Kidney (tissue), 22 donors: Measurements from ENCODE around the gene KLK11. TPM values are rescaled to one million over a fixed set of nuclear protein-coding genes. Genes with fewer than 3 reads are reported as not detected.

Experiments used
- DNase-seq, 5 donors: peaks; one replicate each; pipeline ENCODE4 v3.0.0-alpha.2; 2013 to 2020
- FAIRE-seq: peaks from 2 replicates; lab custom pipeline; 2012; peaks lifted over from hg19 to GRCh38; lab: Jason Lieb, UNC
- H3K27ac ChIP-seq, 2 donors: one replicate each; pipeline ENCODE4 v1.7.0; 2013; ENCODE audit warnings: low read depth in 2 of 2, low read length in 2 of 2, inconsistent platforms in 1 of 2
- H3K27me3 ChIP-seq: one replicate; pipeline ENCODE4 v1.7.1; 2013; ENCODE audit warnings: low read length, inconsistent platforms; ENCODE audit not compliant: control insufficient read depth, insufficient read depth
- H3K36me3 ChIP-seq, 3 donors: one replicate each; pipeline versions ENCODE4 v1.7.0 to v1.7.1; 2013; ENCODE audit warnings: low read length in 3 of 3, control low read depth in 1 of 3, inconsistent platforms in 1 of 3; ENCODE audit not compliant: insufficient read depth in 3 of 3, control insufficient read depth in 2 of 3
- H3K4me1 ChIP-seq, 3 donors: one replicate each; pipeline versions ENCODE4 v1.7.0 to v1.7.1; 2013; ENCODE audit warnings: low read length in 3 of 3, inconsistent platforms in 1 of 3, low read depth in 1 of 3; ENCODE audit not compliant: control insufficient read depth in 2 of 3, insufficient read depth in 2 of 3
- H3K4me3 ChIP-seq, 3 donors: one replicate each; pipeline versions ENCODE4 v1.7.0 to v1.8.1; 2013; ENCODE audit warnings: low read length in 3 of 3, control low read depth in 1 of 3, inconsistent platforms in 1 of 3
- H3K9ac ChIP-seq, 3 donors: one replicate each; pipeline versions ENCODE4 v1.7.0 to v1.7.1; 2013; ENCODE audit warnings: low read length in 3 of 3, control low read depth in 1 of 3, inconsistent platforms in 1 of 3
- H3K9me3 ChIP-seq, 3 donors: one replicate each; pipeline versions ENCODE4 v1.7.0 to v1.7.1; 2013; ENCODE audit warnings: low read length in 3 of 3, control low read depth in 1 of 3, inconsistent platforms in 1 of 3; ENCODE audit not compliant: control insufficient read depth in 2 of 3, insufficient read depth in 1 of 3
- CTCF ChIP-seq: IDR thresholded peaks from 3 replicates; pipeline ENCODE4 v1.5.1; 2012; ENCODE audit warnings: mild to moderate bottlenecking, moderate library complexity, borderline replicate concordance; ENCODE audit not compliant: insufficient read depth; ENCODE audit errors: extremely low read depth
- intact Hi-C: fragments of 100-400 bp; cut with DNase I; formaldehyde crosslinking; loops from one replicate; pipeline ENCODE4 v1.11.1; 2022
- long read RNA-seq, 10 donors: library from polyadenylated mRNA in 1 of 10; unstranded in 1 of 10; transcript quantifications; one replicate each; pipeline ENCODE4 v2.0.0 and lab custom pipeline, GENCODE V29; 2021 to 2026
- polyA plus RNA-seq: library from polyadenylated mRNA; stranded (reverse); fragments of 350-450 nt; fragmentation: Illumina TruSeq; extraction: RNeasy Lipid Tissue Mini Kit (QIAGEN cat#74804); gene quantifications from one replicate; pipeline ENCODE4 v1.2.3, GENCODE V29; 2014; ENCODE audit warnings: low read depth, low replicate concordance; ENCODE audit not compliant: insufficient read depth
- total RNA-seq: library from RNA; stranded (reverse); fragmentation: NEBNext Ultra II Directional; extraction: Animal tissue kit (Norgen Biotek cat#: 25700); gene quantifications from one replicate; pipeline ENCODE4 v1.2.1, GENCODE V29; 2021
- donor health status: control.
- donor health status: control.
- donor health status: control.
- donor health status: control.
- donor health status: control.
- donor health status: DM: yes; HTN: yes; CAD: no.
- donor health status: Normal renal cell carcinoma (clear cell type).

Gene KLK11, protein sequence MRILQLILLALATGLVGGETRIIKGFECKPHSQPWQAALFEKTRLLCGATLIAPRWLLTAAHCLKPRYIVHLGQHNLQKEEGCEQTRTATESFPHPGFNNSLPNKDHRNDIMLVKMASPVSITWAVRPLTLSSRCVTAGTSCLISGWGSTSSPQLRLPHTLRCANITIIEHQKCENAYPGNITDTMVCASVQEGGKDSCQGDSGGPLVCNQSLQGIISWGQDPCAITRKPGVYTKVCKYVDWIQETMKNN
- total RNA-seq = 0.47 TPM
- polyA plus RNA-seq = not detected
- long read RNA-seq, donor 1 = 0 reads
- long read RNA-seq, donor 2 = 0 reads
- long read RNA-seq, donor 3 = 0 reads
- long read RNA-seq, donor 4 = 0 reads
- long read RNA-seq, donor 5 = 0 reads
- long read RNA-seq, donor 6 = 0 reads
- long read RNA-seq, donor 7, partial matches to known transcripts = 0 of 1 reads
- long read RNA-seq, donor 7, other reads (novel, unspliced or antisense) = 1 of 1 reads
- long read RNA-seq, donor 8 = 0 reads
- long read RNA-seq, donor 9 = 0 reads
- long read RNA-seq, donor 10 = 0 reads

DNA sequence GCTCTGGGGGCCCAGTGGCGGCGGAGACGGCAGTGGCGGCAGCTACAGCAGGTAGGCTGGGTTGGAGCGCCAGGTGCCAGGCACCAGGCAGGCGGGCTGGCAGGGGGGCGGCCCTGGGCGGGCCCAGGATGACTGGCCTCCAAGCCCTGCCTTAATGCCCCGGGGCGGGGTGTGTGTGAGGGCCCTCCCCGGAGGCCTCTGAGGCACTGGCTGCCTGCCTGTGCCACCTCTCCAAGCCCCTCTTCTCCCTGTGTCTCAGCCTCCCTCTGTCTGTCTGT is at the start of gene KLK11:
Gene KLK11 (minus strand): TSS at position 63 of the 278 bp plus-strand sequence. CDS start 985 bp downstream, outside the sequence.
- Histone ChIP-seq H3K9me3 (no peaks in the 10 kb centered on the region), H3K27me3 (no peaks in the 10 kb centered on the region), H3K36me3 (no peaks in the 10 kb centered on the region), H3K9ac (no peak within 1 kb of the TSS), H3K4me3 (no peak within 1 kb of the TSS), H3K27ac (no peak within 1 kb of the TSS), H3K4me1 (no peaks in the 10 kb centered on the region)
- no peak for FAIRE-seq
- TF ChIP-seq CTCF = no peak
- no peak for DNase-seq
- intact Hi-C loops = no loop called here

- no peak overlapping the region for H3K9ac ChIP-seq
- H3K36me3 ChIP-seq = no peaks in the 10 kb centered on the region
- FAIRE-seq = no peak
- intact Hi-C loops = no loop called here
- peaks cover 0 to 6% (median 6%) of the 10 kb centered on the region in 3 donors for H3K9me3 ChIP-seq
- H3K4me3 ChIP-seq = no peak overlapping the region
- no peak for TF ChIP-seq CTCF
- no peaks in the 10 kb centered on the region for H3K4me1 ChIP-seq
- DNase-seq = no peak
- no peak overlapping the region for H3K27ac ChIP-seq
- no peaks in the 10 kb centered on the region for H3K27me3 ChIP-seq
Measured at GRCh38 chr19:51075998-51076397, 49.6 kb upstream of the KLK11 start.

GRCh38 chr19:51071095-51071405 is 44.6 kb upstream of the KLK11 start:
- no peak overlapping the region for H3K4me3 ChIP-seq
- DNase-seq (no peak), FAIRE-seq (no peak)
- H3K36me3 ChIP-seq = no peaks in the 10 kb centered on the region
- no peak for TF ChIP-seq CTCF
- peaks cover 0 to 6% (median 6%) of the 10 kb centered on the region in 3 donors for H3K9me3 ChIP-seq
- H3K27me3 ChIP-seq = no peaks in the 10 kb centered on the region
- intact Hi-C loops = no loop called here
- H3K9ac ChIP-seq = no peak overlapping the region
- no peak overlapping the region for H3K27ac ChIP-seq
- H3K4me1 ChIP-seq = no peaks in the 10 kb centered on the region
